GM19467 (cell line): Measurements from ENCODE around the gene GULP1.
"Not testable (repeated sequence)": the region's sequence is repeated elsewhere in the genome, so short reads cannot be mapped to it uniquely, and the experiment has no call there.

Source experiments
- ATAC-seq: cut with Tn5 transposase; IDR thresholded peaks from one replicate; pipeline ENCODE4 v1.9.1; 2021; ENCODE audit warnings: mild to moderate bottlenecking, moderate library complexity; ENCODE audit not compliant: unreplicated experiment

Gene GULP1

DNA sequence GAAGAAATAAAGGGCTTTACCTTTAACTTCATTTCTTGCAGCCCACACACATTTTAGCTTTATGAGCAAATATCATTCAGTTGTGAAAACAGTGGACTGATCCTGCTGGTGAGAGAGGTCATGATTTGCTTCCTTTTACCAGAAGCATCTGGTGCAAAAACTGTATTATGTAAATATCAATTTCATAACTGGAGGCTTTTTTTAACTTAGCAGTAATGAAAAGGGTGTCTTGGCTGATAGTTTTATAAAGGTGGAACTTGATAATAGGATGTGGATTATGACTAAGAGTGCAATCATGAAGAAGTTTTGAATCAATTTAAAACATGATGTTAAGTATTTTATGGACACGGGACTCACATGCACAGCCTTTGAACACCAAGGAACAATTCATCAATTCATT is 304.4 kb downstream of the GULP1 start:
- ATAC-seq: no peak

DNA sequence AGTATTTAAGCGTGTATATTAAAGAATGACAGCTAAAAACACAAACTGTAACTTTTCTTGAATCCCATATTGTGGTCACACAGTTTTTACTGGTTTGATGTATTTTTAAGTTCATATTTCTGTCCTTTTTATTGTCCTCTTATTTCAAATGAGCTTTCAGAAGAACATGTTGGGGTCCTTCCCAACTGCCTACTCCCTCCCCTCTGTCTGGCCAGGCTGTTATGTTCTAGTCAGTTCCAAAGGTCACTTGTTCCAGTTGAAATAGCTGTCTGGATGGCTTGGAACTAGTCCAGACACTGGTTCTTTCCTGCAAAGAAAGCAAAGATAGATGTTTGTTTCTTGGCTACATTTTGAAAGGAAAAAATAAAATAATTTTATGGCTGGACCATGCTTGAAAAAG is 306.9 kb downstream of the GULP1 start:
- ATAC-seq: no peak

DNA sequence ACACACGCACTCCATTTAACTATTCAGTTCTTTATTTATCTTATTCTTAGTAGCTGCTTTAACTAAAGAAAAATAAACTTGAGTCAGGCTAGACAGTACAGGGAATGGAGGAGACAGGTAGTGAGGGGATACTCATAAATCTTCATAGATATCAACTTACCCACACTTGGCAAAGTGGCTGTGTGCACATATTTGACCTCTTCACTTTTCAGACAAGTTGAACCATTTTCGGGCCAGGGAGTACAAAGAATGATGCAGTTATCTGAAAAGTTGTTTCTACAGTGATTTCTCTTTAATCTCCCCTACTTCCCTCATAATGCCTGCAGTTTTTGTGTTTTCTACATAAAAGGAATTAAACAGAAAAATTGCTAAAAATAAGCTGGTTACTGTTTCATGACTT is 307.5 kb downstream of the GULP1 start:
- ATAC-seq: no peak

DNA sequence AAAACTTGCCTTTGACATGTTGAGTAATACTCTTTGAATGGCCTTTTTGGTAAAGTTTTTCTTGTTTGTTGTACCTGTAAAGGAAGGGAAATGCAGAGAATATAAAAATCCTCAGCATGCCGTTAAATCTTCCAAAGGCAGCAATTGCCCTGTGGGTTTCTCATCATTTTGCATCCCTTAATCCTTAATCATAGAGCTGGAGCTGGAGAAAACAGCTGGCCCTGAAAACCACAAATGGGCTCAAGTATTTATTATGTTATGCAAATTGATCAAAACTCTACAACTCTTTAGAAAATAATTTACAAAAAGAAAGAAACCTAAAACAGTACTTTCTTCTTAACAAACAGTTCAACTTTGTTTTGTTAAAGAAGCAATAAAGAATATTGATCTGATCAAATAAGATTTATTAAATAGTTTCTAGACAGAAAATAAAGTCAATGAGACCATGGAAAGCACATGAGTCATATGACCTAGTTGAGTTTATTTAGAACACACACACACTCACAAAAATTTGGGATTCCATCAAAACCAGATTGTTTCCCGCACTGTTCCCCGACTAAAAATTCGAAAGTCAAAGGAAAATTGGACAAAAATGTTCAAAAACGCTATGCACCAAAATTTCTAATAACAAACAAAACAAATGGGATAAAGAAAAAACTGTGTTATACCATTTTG is 309.0 kb downstream of the GULP1 start:
- ATAC-seq: no peak

GRCh38 chr2:188601391-188601790 is 309.7 kb downstream of the GULP1 start:
- no peak for ATAC-seq

DNA sequence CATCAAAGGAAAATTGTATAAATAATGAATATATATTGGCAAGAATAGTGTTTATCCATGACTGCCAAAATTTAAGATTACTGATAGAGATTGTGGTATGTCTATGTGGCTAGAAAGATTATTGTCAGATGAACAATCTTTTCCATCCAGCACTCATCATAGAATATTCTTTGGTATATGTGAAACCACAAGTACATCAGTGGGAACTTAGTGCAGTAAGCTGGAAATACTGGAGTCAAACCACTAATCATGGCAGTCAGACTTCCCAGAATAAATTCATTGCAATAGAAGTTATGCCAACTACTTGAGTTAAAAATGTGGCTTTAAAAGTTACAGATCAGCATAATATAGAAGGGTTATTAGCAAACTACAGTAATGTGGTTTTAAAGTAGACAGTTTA is 310.3 kb downstream of the GULP1 start:
- ATAC-seq: no peak

DNA sequence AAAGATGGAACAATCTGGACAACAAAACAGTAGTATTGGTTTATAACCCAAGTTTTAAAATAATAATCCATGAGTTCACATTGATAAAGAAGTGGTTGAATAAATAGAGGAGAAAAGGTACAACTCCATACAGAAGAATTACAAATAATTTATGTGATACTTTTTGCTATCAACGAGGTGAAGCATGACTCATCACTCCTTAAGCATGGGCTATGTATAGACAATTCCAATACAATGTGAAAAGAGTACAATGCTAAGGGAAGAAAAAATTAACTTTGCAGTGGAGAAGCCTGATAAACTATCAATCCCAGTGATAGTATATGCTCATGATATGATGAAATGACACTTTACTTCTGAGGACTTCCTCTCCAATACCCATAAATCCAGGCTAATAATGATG is 312.9 kb downstream of the GULP1 start:
- ATAC-seq: no peak

DNA sequence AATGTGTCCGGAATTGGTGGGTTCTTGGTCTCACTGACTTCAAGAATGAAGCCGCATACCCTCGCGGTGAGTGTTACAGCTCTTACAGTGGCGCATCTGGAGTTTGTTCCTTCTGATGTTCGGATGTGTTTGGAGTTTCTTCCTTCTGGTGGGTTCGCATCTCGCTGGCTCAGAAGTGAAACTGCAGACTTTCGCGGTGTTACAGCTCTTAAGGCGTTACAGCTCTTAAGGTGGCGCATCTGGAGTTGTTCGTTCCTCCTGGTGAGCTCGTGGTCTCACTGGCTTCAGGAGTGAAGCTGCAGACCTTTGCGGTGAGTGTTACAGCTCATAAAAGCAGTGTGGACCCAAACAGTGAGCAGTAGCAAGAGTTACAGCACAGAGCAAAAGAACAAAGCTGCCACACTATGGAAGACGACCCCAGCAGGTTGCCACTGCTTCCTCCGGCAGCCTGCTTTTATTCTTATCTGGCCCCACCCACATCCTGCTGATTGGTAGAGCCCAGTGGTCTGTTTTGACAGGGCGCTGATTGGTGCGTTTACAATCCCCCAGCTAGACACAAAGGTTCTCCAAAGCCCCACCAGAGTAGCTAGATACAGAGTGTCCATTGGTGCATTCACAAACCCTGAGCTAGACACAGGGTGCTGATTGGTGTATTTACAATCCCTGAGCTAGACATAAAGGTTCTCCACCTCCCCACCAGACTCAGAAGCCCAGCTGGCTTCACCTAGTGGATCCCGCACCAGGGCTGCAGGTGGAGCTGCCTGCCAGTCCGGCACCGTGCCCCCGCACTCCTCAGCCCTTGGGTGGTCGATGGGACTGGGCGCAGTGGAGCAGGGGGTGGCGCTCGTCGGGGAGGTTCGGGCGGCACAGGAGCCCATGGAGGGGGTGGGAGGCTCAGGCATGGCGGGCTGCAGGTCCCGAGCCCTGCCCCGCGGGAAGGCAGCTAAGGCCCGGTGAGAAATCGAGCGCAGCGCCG is 314.2 kb downstream of the GULP1 start:
- not testable (repeated sequence) for ATAC-seq

GRCh38 chr2:188606596-188606995 is 314.9 kb downstream of the GULP1 start:
- ATAC-seq: not testable (repeated sequence)

DNA sequence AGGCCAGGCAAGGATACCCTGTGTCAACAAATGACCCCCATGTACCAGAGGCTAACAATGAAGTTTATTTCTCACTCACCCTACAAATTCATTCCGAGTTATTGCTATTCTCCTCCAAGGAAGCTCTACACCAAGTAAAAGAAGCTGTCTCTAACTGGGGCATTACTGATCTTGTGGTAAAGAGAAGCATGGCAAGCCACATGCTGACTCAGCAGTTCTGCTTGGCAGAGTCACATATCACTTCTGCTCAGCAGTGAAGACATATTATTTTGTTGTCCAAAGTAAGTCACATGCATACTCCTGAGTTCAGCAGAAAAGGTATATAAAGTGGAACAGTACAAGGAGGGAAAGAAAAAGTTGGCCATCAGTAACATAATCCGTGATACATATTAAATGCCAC is 315.8 kb downstream of the GULP1 start:
- no peak for ATAC-seq

DNA sequence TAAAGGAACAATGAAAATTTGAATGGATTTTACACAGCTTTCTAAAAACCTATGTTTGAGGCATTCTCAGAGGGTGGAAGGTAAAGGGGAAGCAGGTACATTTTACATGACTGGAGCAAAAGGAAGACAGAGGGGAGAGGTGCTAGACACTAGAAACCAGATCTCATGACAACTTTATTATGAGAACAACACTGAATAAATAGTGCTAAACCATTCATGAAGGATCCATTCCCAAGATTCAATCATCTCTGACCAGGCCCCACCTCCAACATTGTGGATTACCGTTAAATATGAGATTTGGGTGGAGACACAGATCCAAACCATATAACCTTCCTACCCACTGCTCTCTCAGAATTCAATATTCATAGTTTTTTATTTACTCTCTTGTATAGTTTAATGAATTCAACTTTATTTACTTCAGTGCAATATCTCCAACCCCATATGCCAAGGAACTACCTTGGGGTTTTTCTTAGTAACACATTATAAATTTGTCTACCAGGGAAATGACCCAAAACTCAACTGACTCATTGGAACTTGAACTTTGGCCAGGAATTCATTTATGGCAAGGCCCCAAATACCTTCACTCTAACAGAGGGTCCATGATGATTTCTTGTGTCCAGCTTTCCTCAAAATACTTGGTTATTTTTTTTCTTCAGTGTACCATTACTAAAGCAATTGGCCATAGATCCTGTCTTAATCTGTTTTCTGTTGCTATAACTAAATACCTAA is 317.8 kb downstream of the GULP1 start:
- no peak for ATAC-seq

DNA sequence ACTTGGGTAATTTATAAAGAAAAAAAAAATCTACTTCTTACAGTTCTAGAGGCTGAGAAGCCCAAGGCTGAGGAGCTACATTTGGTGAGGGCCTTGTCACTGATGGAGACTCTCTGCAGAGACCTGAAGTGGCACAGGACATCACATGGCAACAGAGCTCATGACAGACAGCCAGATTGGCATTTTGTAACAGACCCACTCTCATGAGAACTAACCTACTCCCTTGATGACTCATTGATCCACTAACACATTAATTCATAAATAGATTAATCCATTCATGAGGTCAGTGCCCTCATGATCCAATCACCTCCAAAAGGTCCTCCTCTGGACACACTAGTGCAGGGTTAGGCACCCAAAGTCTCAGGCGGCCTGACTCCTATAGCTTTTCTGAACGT is 318.4 kb downstream of the GULP1 start:
- ATAC-seq: no peak

- no peak for ATAC-seq
Measured at GRCh38 chr2:188610827-188611226, 319.2 kb downstream of the GULP1 start.

- ATAC-seq: no peak
Measured at GRCh38 chr2:188619146-188619545, 327.5 kb downstream of the GULP1 start.

- ATAC-seq: no peak
Measured at GRCh38 chr2:188620916-188621315, 329.2 kb downstream of the GULP1 start.

- ATAC-seq: no peak
Measured at GRCh38 chr2:188622601-188623260, 331.1 kb downstream of the GULP1 start.

DNA sequence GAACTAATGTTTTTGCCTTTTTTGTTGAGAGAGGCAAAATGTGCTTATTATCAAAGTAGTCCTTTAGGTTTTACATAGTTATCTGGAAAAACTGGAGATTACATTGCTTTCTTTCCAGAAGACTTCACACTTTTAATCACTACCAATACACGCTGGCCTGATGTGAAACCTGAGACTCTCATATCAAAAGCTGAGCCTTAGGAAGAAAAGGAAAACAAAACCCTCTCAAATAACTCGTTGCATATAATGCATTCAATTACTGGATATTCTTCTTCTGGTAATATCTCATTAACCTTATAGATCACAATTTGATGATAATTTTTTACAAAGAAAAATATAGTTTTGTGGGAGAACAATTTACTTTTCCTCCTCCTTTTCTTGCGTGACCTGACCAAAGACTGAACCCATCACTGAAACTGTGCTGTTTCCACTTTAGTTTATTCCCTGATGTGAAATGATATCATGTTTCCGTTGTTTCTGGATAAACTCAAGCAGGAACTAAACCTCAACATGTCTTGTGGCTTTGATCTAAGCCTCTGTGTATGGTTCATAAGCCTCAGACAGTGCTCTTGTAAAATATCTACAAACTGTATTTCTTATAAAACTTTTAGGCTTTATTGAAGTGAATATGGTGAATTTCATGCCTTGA is 332.4 kb downstream of the GULP1 start:
- no peak for ATAC-seq

- ATAC-seq: no peak
Measured at GRCh38 chr2:188627471-188627870, 335.8 kb downstream of the GULP1 start.

- ATAC-seq: no peak
Measured at GRCh38 chr2:188628989-188629752, 337.5 kb downstream of the GULP1 start.
